ENCODE results near the gene CDC42BPB. TPM values are rescaled to one million over a fixed set of nuclear protein-coding genes. Genes with fewer than 3 reads are reported as not detected.
"Not testable (repeated sequence)": the region's sequence is repeated elsewhere in the genome, so short reads cannot be mapped to it uniquely, and the experiment has no call there.

The CDC42BPB gene
- total RNA-seq, 1 donor from 2014 or later: 116 TPM

DNA sequence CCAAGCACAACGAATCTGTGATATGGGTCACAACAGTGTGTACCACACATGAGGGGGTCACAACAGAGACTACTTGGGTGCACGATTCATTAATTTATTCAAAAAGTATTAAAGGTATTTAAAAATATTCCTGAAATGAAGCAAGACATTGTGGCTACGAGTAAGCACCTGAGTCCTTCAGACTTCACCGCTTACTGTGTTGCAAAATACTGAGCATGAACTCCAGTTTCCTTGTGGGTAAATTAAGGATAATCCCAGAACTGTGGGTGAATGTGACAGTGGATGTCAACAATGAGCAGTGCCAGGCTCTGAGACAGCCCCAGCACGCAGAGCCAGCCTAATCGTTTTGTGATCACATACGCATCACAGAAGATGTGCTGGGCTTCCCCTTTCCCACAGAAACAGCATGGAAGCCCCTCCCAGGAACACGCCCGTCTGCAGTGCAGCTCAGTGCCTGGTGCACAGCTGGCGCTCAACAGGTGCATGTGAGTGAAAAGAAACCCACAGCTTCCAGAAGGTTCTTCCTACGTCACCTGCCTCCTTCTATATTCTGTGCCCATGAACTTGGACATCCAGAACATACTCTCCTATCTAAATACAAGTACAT lies 29.1 kb downstream of the CDC42BPB start:
- Histone ChIP-seq H3K4me2 (ENCODE audit: low read length) (no peak overlapping the region), H3K36me3 (ENCODE audit: insufficient read depth, low read length) (no peaks in the 10 kb centered on the region), H3K4me1 (ENCODE audit: insufficient read depth, low read length) (peaks cover 18% of the 10 kb centered on the region), H3K9me3 (ENCODE audit: insufficient read depth, low read depth, low read length) (no peaks in the 10 kb centered on the region), H3K4me3 (ENCODE audit: insufficient read depth, low read depth, low read length) (no peak overlapping the region), H3K27me3 (ENCODE audit: insufficient read depth, low read length) (no peaks in the 10 kb centered on the region), H3K9ac (ENCODE audit: low read length) (no peak overlapping the region), H3K79me2 (ENCODE audit: insufficient read depth, low read length) (peaks cover 95% of the 10 kb centered on the region), H2AFZ (ENCODE audit: low read depth, low read length) (no peak overlapping the region), H3K27ac (ENCODE audit: low read depth, low read length) (no peak overlapping the region), H4K20me1 (ENCODE audit: insufficient read depth, low read length) (peaks cover 76% of the 10 kb centered on the region)
- FAIRE-seq: no peak
- Mint-ChIP-seq H3K27me3 (ENCODE audit: low read depth, unreplicated experiment) (no peaks in the 10 kb centered on the region), H3K36me3 (ENCODE audit: low read depth, unreplicated experiment) (peaks cover 3% of the 10 kb centered on the region), H3K4me3 (ENCODE audit: unreplicated experiment) (no peak overlapping the region), H3K4me1 (ENCODE audit: low read depth, unreplicated experiment) (peaks cover 28% of the 10 kb centered on the region), H3K27ac (ENCODE audit: unreplicated experiment) (no peak overlapping the region), H3K9me3 (ENCODE audit: unreplicated experiment) (no peaks in the 10 kb centered on the region)
- no peak for TF ChIP-seq EZH2 (IDR thresholded peaks at IDR 0.05; ENCODE audit: insufficient read depth, low read length)
- no peak for TF ChIP-seq CTCF (IDR thresholded peaks at IDR 0.05; ENCODE audit: insufficient read depth, low read depth, low read length)
- no peak for DNase-seq (ENCODE audit: low read depth)

GRCh38 chr14:103027451-103027850 lies 29.9 kb downstream of the CDC42BPB start:
- Histone ChIP-seq H4K20me1 (ENCODE audit: insufficient read depth, low read length) (peaks cover 81% of the 10 kb centered on the region), H3K4me3 (ENCODE audit: insufficient read depth, low read depth, low read length) (no peak overlapping the region), H3K4me2 (ENCODE audit: low read length) (no peak overlapping the region), H3K79me2 (ENCODE audit: insufficient read depth, low read length) (peaks cover 95% of the 10 kb centered on the region), H3K9ac (ENCODE audit: low read length) (no peak overlapping the region), H3K4me1 (ENCODE audit: insufficient read depth, low read length) (peaks cover 26% of the 10 kb centered on the region), H3K27me3 (ENCODE audit: insufficient read depth, low read length) (no peaks in the 10 kb centered on the region), H3K36me3 (ENCODE audit: insufficient read depth, low read length) (no peaks in the 10 kb centered on the region), H3K9me3 (ENCODE audit: insufficient read depth, low read depth, low read length) (no peaks in the 10 kb centered on the region), H2AFZ (ENCODE audit: low read depth, low read length) (no peak overlapping the region), H3K27ac (ENCODE audit: low read depth, low read length) (no peak overlapping the region)
- Mint-ChIP-seq H3K9me3 (ENCODE audit: unreplicated experiment) (no peaks in the 10 kb centered on the region), H3K36me3 (ENCODE audit: low read depth, unreplicated experiment) (peaks cover 3% of the 10 kb centered on the region), H3K27ac (ENCODE audit: unreplicated experiment) (no peak overlapping the region), H3K27me3 (ENCODE audit: low read depth, unreplicated experiment) (no peaks in the 10 kb centered on the region), H3K4me3 (ENCODE audit: unreplicated experiment) (no peak overlapping the region), H3K4me1 (ENCODE audit: low read depth, unreplicated experiment) (peaks cover 33% of the 10 kb centered on the region)
- no peak for DNase-seq (ENCODE audit: low read depth)
- TF ChIP-seq EZH2 (IDR thresholded peaks at IDR 0.05; ENCODE audit: insufficient read depth, low read length) (no peak), CTCF (IDR thresholded peaks at IDR 0.05; ENCODE audit: insufficient read depth, low read depth, low read length) (no peak)
- FAIRE-seq: no peak

DNA sequence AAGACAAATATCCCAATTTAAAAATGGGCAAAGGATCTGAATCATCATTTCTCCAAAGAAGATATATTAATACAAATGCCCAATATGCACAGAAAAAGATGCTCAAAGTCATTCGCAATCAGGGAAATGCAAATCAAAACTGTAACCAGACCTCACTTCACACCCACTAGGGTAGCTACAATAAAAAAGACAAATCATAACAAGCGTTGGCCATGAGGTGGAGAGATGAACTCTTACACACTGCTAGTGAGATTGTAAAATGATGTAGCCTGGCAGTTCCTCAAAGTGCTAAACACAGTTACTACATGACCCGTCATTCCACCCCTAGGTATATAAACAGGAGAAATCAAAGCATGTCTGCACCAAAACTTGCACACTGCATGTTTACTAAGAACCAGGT lies 30.4 kb downstream of the CDC42BPB start:
- Mint-ChIP-seq H3K27ac (ENCODE audit: unreplicated experiment) (no peak overlapping the region), H3K4me3 (ENCODE audit: unreplicated experiment) (no peak overlapping the region), H3K36me3 (ENCODE audit: low read depth, unreplicated experiment) (peaks cover 3% of the 10 kb centered on the region), H3K27me3 (ENCODE audit: low read depth, unreplicated experiment) (no peaks in the 10 kb centered on the region), H3K9me3 (ENCODE audit: unreplicated experiment) (no peaks in the 10 kb centered on the region), H3K4me1 (ENCODE audit: low read depth, unreplicated experiment) (peaks cover 38% of the 10 kb centered on the region)
- Histone ChIP-seq H3K27ac (ENCODE audit: low read depth, low read length) (no peak overlapping the region), H3K27me3 (ENCODE audit: insufficient read depth, low read length) (no peaks in the 10 kb centered on the region), H3K36me3 (ENCODE audit: insufficient read depth, low read length) (no peaks in the 10 kb centered on the region), H3K4me1 (ENCODE audit: insufficient read depth, low read length) (peaks cover 30% of the 10 kb centered on the region), H3K9me3 (ENCODE audit: insufficient read depth, low read depth, low read length) (no peaks in the 10 kb centered on the region), H3K4me2 (ENCODE audit: low read length) (no peak overlapping the region), H3K79me2 (ENCODE audit: insufficient read depth, low read length) (peaks cover 95% of the 10 kb centered on the region), H3K9ac (ENCODE audit: low read length) (no peak overlapping the region), H3K4me3 (ENCODE audit: insufficient read depth, low read depth, low read length) (no peak overlapping the region), H2AFZ (ENCODE audit: low read depth, low read length) (no peak overlapping the region), H4K20me1 (ENCODE audit: insufficient read depth, low read length) (peaks cover 81% of the 10 kb centered on the region)
- no peak for DNase-seq (ENCODE audit: low read depth)
- no peak for TF ChIP-seq CTCF (IDR thresholded peaks at IDR 0.05; ENCODE audit: insufficient read depth, low read depth, low read length)
- TF ChIP-seq EZH2 (IDR thresholded peaks at IDR 0.05; ENCODE audit: insufficient read depth, low read length): no peak
- FAIRE-seq: no peak

GRCh38 chr14:103026196-103026595 lies 31.2 kb downstream of the CDC42BPB start:
- H2AFZ ChIP-seq (ENCODE audit: low read depth, low read length); H3K9me3 ChIP-seq (ENCODE audit: insufficient read depth, low read depth, low read length); H3K36me3 Mint-ChIP-seq (ENCODE audit: low read depth, unreplicated experiment); FAIRE-seq; H3K4me3 Mint-ChIP-seq (ENCODE audit: unreplicated experiment); H3K27me3 ChIP-seq (ENCODE audit: insufficient read depth, low read length); DNase-seq (ENCODE audit: low read depth); H3K27me3 Mint-ChIP-seq (ENCODE audit: low read depth, unreplicated experiment); H3K27ac ChIP-seq (ENCODE audit: low read depth, low read length); H3K9ac ChIP-seq (ENCODE audit: low read length); H3K27ac Mint-ChIP-seq (ENCODE audit: unreplicated experiment); H3K36me3 ChIP-seq (ENCODE audit: insufficient read depth, low read length); H3K4me3 ChIP-seq (ENCODE audit: insufficient read depth, low read depth, low read length); H3K9me3 Mint-ChIP-seq (ENCODE audit: unreplicated experiment): not testable (repeated sequence)
- peaks cover 92% of the 10 kb centered on the region for H3K79me2 ChIP-seq (ENCODE audit: insufficient read depth, low read length)
- peaks cover 41% of the 10 kb centered on the region for H3K4me1 Mint-ChIP-seq (ENCODE audit: low read depth, unreplicated experiment)
- H3K4me1 ChIP-seq (ENCODE audit: insufficient read depth, low read length): peaks cover 34% of the 10 kb centered on the region
- H4K20me1 ChIP-seq (ENCODE audit: insufficient read depth, low read length): peaks cover 79% of the 10 kb centered on the region
- H3K4me2 ChIP-seq (ENCODE audit: low read length): peak overlapping the region; percentile 38
